Nucleus accumbens (tissue), 56 donors: ENCODE results near the gene GSG1L2.
"Not testable (repeated sequence)": the region's sequence is repeated elsewhere in the genome, so short reads cannot be mapped to it uniquely, and the experiment has no call there.

Source experiments
- DNase-seq, 56 donors: peaks; one replicate each; lab custom pipeline; 2025; lab: John Stamatoyannopoulos, UW

Gene GSG1L2

DNA sequence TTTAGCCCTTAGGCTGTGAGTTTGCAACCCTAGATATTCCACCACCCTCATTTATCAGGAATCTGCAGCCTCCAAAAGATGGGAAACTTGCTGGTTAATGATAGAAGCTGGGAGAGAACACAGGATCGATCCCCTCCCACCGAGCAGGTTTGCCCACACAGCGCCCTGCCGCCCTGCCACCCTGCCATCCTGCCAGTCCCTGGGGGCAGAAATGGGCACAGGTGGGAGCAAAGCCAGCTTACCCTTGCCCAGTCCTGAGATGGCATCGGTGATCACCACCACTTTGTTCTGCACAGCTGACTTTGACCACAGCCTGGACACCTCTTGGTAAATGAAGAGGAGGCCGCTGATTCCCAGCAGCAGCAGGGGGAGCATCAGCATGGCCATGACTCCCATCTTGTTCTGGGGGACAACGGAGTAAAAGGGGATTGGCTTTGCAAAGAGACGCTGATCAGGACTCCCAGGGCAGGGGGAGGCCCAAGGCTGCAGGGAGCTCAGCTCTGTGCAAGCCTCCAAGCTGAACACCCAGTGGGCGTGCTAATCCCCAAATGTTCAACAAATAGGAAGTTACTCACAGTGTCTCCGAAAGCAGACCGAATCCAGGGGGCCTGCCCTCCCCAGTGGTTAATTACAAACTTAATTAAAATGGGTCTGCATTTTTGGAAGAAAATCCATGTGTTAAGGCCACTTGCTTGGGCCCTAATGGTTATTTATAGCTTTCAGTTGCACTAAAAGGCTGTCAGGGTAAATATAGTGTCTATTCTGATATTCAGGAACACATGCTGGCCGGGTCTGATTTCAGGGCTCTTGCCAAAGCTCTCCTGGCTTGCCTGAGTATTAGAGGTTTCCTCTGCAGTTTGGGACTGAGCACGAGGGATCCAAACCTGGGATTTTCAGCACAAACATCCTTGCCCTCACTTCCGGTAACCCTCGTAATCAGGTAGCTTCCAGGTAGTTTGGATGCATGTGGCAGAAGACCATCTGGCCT is 30.7 kb downstream of the GSG1L2 start, which contains the start of gene DHRS7C:
Gene DHRS7C, minus strand, starts transcription at position 704 of the 988 bp plus-strand sequence. Its CDS starts 308 bp downstream, at position 396.
- no peak for DNase-seq

GRCh38 chr17:9790316-9790715 is 31.6 kb downstream of the GSG1L2 start:
- no peak for DNase-seq

GRCh38 chr17:9788601-9789000 is 33.3 kb downstream of the GSG1L2 start:
- DNase-seq, result no peak

GRCh38 chr17:9784544-9784943 is 37.3 kb downstream of the GSG1L2 start:
- no peak for DNase-seq

DNA sequence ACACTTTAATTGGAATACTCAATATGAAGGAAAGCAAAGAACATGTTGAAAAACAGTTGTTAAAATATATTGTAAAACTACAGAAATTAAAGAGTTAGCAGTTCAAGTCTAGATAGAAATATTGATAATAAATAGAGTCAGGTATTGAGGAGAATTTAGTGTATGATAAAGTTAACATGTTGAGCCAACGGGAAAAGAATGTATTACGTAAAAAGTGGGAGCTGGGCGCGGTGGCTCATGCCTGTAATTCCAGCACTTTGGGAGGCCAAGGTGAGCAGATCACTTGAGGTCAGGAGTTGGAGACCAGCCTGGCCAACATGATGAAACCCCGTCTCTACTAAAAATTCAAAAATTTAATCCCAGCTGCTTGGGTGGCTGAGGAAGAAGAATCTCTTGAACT is 38.4 kb downstream of the GSG1L2 start:
- not testable (repeated sequence) for DNase-seq

- DNase-seq, result no peak
These were observed 38.8 kb downstream of the GSG1L2 start for GRCh38 chr17:9783050-9783449.

DNA sequence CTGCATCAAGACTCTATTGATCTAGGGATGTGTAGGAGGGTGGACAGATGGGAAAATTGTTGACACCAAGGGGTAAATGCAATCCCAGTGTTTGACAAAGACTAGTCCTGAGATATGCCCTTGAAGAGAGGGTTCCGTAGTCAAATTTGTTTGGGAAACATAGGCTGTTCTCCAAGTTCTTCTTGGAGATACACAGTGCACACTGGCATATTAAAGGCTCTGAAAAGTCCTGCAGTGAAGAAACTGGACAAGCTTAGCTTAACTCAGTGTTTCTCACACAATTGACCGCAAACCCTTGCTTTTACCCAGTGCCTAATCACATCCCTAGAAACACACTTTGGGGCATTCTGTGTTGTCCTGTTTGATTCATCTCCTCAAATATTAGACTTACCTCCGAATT is 41.3 kb downstream of the GSG1L2 start:
- no peak for DNase-seq

- DNase-seq, result no peak
These were observed 45.0 kb downstream of the GSG1L2 start for GRCh38 chr17:9776911-9777310.

DNA sequence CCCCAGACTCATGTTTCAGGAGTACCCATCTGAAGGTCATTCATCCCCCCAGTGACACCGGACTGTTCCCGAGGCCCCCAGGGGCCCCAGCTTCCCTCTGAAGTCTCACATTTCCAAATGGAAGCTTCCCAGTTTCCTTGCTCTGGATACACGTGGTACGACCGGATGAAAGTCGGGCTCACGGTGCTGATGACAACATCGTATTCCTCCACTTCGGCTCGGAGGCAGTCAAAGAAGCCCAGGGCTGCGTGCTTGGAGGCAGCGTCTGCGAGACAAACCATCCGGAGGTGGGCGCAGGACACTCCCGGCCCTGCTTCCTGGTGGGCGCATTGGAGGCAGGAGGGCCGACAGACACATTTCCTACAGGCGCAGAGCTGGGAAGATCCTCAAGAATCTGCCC is 49.2 kb downstream of the GSG1L2 start:
- no peak for DNase-seq

- no peak for DNase-seq
These were observed 50.4 kb downstream of the GSG1L2 start for GRCh38 chr17:9771465-9771864.

DNA sequence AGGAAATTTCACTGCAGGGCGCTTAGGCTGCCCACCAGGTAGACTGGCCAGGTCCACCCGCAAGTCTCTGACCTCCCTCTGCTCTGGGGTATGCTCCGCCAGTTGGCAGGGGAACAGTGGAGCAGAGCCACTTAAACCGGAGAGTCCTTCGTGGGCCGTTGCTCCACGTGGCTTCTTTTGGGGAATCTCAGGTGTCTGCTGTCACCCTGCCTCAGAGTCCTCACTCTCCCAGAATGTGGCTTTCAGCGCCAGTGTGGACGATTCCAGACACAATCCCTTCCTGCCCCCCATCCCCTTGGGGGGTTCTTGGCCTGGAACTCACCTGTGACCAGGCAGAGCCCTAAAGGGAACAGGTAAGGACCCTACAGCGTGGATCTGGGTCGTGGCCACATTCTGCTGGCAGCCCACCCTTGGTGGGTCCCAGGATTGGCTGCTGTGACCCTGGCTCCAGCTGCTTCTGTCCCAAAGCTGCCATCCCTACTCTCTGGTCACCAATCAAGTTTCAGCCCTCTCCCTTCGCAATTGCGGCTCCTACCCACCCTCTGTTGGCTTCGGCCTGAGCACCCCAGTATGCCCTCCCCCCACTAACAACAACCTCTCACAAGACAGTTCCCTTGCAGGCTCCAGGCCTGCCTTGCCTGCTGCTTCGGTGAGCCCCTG is 52.7 kb downstream of the GSG1L2 start:
- no peak for DNase-seq

GRCh38 chr17:9768381-9768934 is 53.4 kb downstream of the GSG1L2 start:
- DNase-seq, result no peak

DNA sequence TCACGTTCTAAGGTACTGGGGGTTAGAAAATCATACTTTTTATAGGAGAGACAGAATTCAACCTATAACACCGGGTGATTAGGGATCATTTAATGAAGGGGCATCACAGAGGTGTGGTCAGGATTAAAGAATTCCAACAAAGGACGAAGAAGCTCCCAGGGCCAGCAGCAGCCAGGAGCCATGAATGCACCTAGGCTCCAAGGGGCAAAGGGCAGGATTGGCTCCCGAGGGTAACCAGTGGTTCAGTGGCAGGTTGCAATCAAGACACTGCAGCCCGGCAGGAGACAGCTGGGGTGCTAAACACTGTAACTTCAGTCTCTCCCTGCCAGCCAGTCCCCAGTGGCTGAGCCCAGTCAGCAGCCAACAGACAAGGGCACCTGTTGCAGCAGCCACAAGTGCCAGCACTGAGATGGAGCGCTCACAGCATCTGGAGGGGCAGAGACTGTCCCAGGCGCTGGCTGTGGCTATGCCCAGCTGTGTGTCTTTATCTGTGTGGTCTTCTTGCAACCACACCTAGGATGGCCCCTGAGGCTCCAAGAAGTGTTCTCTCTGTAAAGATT is 54.4 kb downstream of the GSG1L2 start:
- no peak for DNase-seq

- DNase-seq, result no peak
These were observed 54.9 kb downstream of the GSG1L2 start for GRCh38 chr17:9766970-9767369.

DNA sequence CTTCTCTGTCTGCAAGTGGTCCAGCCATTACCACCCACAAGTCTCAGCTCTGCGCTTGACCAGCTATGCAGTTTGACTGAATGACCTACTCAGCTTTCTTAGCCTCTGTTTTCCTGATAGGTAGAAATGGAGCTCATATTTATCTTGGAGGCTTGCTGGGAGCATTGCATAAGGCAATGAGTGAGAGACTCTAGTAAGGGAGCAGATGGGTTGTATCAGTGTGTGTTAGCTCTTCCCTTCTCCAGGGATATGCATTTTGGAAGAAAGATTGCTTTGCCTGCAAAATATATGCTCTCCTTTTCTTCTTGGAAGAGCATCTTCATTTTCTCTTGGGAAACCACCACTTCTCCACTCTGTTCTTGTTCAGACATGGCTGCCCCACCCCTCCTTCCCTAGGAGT is 56.6 kb downstream of the GSG1L2 start:
- DNase-seq, result no peak

- no peak for DNase-seq
These were observed 58.2 kb downstream of the GSG1L2 start for GRCh38 chr17:9763643-9764042.

DNA sequence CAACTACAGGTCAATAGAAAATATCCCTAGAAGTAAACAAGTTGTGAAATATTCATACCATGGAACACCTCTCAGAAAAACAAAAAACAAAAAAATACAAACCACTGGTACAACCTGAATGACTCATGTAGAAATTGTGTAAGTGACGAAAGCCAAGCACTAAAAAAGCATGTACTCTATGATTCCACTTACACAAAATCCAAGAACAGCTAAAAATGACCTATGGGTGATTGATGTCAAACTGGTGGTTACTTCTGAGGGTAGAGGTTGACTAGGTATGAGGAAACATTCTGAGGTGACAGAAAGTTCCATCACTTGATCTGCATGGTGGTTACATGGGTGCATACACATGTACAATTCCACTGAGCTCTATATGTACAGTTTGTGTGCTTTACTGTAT is 61.6 kb downstream of the GSG1L2 start:
- DNase-seq, result no peak

GRCh38 chr17:9755083-9755482 is 66.8 kb downstream of the GSG1L2 start:
- DNase-seq, result no peak
